Esophagus squamous epithelium (tissue), 4 donors: ENCODE measurements around the gene TH.

Source experiments
- POLR2A ChIP-seq, 4 donors: fragments of 450-650 bp; IDR thresholded peaks; one replicate each; pipeline ENCODE4 v1.6.1; 2017; ENCODE audit warnings: antibody characterized with exemption in 4 of 4, mild to moderate bottlenecking in 4 of 4, moderate library complexity in 3 of 4
- TF ChIP-seq, protein P1 (sequence below), 6 experiments: fragments of 450-650 bp in 4 of 6; fragments of 200-600 bp in 2 of 6; sonication (generic) in 2 of 6; IDR thresholded peaks; one replicate each; pipeline ENCODE4 v1.5.1; 2016 to 2019; ENCODE audit warnings: antibody characterized with exemption in 6 of 6, mild to moderate bottlenecking in 4 of 6, moderate library complexity in 4 of 6

DNA sequence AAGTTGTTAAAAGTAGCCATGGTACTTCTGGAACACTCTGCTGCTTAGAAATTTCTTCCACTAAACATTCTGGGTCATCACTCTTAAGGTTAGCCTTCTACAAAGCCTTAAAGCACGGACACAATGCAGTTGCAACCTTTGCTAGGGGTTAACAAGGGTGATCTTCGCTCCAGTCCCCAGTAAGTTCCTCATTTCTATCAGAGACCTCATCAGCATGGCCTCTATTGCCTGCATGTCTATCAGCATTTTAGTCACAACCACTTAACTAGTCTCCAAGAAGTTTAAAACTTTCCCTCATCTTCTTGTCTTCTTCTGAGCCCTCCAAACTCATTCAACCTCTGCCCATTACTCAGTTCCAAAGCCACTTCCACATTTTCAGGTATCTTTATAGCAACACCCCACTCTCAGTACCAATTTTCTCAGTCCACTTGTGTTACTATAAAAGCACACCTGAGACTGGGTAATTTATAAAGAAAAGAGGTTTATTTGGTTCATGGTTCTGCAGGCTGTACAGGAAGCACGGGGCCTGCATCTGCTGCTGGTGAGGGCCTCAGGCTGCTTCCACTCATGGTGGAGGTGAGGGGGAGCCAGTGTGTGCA is 48.7 kb upstream of the TH start:
- TF ChIP-seq, protein P1, sequence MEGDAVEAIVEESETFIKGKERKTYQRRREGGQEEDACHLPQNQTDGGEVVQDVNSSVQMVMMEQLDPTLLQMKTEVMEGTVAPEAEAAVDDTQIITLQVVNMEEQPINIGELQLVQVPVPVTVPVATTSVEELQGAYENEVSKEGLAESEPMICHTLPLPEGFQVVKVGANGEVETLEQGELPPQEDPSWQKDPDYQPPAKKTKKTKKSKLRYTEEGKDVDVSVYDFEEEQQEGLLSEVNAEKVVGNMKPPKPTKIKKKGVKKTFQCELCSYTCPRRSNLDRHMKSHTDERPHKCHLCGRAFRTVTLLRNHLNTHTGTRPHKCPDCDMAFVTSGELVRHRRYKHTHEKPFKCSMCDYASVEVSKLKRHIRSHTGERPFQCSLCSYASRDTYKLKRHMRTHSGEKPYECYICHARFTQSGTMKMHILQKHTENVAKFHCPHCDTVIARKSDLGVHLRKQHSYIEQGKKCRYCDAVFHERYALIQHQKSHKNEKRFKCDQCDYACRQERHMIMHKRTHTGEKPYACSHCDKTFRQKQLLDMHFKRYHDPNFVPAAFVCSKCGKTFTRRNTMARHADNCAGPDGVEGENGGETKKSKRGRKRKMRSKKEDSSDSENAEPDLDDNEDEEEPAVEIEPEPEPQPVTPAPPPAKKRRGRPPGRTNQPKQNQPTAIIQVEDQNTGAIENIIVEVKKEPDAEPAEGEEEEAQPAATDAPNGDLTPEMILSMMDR (IDR thresholded peaks at IDR 0.05): no peak
- TF ChIP-seq POLR2A (IDR thresholded peaks at IDR 0.05): no peak
